Right hindlimb (tissue), 1 donor: ENCODE results near the gene SERPINB13.
"Not testable (repeated sequence)": the region's sequence is repeated elsewhere in the genome, so short reads cannot be mapped to it uniquely, and the experiment has no call there.

Experiments used
- DNase-seq: peaks from one replicate; pipeline ENCODE4 v3.0.0-alpha.2; 2018

SERPINB13 gene

GRCh38 chr18:63590966-63591695 is 4.0 kb downstream of the SERPINB13 start:
- no peak for DNase-seq

GRCh38 chr18:63591725-63592124 is 4.6 kb downstream of the SERPINB13 start:
- no peak for DNase-seq

DNA sequence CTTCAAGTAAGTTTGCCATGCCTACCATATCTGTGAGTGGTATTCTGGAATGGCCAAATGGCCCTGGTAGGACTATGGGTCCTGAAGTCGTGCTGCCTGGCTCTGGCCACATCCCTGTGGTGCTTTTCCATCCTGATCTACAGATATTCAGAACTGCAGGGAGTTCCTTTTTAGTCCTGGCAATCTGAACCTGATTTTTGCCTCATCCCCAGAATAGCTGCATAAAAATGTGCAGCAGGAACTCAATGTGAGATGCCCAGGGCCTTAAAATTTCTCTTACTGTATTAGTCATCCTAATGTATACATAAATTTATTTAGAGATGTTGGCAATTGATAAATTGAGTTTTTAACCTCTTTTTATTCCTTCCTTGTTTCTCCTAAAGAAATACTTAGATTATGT is 5.3 kb downstream of the SERPINB13 start:
- DNase-seq, result no peak

GRCh38 chr18:63596964-63597363 is 9.8 kb downstream of the SERPINB13 start:
- DNase-seq, result no peak

- no peak for DNase-seq
Measured at GRCh38 chr18:63603355-63603754, 16.2 kb downstream of the SERPINB13 start.

DNA sequence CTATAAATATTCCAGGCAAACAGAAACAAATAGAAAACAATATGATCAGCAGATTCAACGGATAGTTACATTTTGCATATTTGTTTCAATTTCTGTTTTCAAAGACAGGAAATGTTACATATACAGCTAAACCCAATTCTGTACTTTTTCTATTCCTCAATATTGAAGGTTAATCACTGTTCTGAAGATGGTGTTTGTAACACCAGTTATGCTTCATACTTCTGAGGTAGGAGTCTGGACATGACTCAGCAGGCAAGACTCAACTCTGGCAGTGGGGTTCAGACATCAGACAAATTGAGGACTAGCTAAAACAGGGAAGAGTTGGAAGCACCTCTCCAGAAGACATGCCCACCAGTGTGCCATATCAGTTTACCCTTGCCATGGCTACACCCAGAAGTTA is 16.6 kb downstream of the SERPINB13 start:
- DNase-seq, result no peak

DNA sequence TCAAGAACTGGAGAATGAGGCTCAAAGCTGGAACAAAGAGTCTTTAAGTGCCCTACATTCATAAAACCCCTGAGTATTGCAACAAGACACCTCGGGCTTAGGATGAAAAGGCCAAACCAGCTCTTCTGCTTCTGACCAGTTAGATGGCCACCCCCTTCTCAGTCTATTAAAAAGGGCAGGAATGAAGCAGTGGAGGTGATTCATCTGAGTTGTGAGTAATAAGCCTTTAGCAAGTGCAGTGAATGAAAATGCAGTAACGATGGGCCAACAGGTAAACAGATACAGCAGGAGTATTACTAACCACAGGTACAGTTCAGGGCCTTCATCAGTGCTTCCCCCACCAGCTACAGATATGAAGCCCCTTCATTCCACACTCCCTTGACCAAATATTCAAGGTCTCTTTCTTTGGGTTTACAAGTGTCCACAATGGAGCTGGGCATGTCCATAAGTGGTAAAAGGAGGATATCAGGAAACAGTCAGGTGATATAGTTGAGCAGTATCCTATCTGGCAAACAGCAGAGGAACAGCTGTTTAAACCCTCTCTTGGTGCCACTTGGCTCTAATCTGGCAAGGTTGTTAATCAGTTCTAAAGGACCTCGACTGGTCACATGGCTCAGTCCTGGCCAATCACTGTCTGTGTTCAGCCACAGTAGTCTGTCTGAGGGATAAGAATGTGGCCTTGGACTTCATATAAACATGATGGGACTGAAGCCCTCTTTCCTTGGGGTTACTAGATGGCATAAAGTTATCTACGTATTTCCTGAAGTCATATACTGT is 17.8 kb downstream of the SERPINB13 start:
- no peak for DNase-seq

DNA sequence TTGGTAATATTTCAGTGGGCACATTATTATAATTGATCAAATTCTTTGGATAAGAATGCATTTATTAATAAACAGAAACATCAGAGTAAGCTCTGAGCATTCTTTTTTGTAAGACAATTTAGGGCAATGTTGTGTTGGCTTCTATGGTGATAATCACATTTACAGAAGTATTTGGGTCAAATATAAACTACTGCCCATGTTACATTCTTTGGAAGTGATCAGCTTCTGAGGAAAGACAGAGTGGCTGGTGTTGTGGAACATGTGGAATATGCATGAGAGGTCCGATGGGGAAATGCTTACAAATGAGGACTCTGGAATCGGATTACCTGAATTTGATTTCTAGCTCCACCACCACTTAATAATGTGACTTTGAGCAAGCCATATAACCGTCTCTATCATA is 19.4 kb downstream of the SERPINB13 start:
- no peak for DNase-seq

- no peak for DNase-seq
Measured at GRCh38 chr18:63613420-63613819, 26.3 kb downstream of the SERPINB13 start.

GRCh38 chr18:63617049-63617914 is 30.1 kb downstream of the SERPINB13 start:
- no peak for DNase-seq

DNA sequence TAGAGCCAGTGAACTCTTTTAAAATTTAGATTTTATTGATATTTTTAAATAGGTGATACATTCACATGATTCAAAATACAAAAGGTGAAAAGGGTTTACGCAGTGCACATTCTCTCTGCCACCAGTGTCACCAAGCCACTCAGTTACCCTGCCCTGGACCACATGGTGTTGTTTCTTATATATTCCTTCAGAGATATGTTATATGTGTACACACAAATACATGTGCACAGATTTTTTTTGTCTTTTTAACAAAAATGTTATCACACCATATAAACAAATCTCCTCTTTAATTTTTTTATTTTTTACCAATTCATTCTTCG is 30.7 kb downstream of the SERPINB13 start:
- DNase-seq, result no peak

DNA sequence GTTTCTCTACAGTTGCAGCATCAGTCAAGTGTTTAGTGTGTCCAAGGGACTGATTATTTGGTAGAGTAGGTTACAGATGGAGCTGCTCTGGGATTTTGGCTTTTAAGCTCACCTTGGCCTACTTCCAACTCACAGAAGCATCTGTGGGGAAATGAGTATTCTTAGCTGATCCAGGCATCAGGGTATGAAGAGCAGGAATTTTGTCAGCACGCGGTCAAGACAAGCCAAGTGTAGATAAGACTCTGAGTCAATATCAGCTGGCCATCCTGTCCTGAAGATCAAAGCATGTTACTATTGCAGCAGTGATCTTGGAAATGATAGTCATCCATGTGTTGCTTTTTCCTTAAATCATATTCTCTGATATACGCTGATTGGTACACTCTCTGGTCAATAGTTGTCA is 32.5 kb downstream of the SERPINB13 start:
- DNase-seq, result no peak

- DNase-seq, result no peak
Measured at GRCh38 chr18:63624863-63625262, 37.7 kb downstream of the SERPINB13 start.

DNA sequence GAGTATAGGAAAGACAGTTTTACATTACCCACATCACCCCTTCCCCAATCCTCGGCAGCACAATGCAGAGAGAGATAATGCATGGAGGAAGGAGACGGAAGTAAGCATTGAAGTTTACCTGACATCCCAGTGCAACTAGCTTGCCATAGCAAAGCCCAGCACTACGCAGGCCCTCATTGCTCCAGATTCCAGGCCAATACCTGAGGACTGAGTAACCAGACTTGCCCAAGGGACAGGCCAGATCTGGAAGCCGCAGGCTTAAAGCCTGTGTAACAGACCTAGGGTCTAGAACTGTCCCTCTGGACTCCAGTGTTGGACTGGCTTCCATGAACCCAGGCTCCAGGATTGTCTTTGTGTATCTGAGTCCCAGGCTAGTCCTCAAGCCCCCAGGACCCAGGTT is 39.3 kb downstream of the SERPINB13 start:
- no peak for DNase-seq

- DNase-seq, result no peak
Measured at GRCh38 chr18:63627819-63628218, 40.7 kb downstream of the SERPINB13 start.

- no peak for DNase-seq
Measured at GRCh38 chr18:63637703-63638102, 50.6 kb downstream of the SERPINB13 start.

GRCh38 chr18:63641157-63641680 is 54.1 kb downstream of the SERPINB13 start:
- not testable (repeated sequence) for DNase-seq

DNA sequence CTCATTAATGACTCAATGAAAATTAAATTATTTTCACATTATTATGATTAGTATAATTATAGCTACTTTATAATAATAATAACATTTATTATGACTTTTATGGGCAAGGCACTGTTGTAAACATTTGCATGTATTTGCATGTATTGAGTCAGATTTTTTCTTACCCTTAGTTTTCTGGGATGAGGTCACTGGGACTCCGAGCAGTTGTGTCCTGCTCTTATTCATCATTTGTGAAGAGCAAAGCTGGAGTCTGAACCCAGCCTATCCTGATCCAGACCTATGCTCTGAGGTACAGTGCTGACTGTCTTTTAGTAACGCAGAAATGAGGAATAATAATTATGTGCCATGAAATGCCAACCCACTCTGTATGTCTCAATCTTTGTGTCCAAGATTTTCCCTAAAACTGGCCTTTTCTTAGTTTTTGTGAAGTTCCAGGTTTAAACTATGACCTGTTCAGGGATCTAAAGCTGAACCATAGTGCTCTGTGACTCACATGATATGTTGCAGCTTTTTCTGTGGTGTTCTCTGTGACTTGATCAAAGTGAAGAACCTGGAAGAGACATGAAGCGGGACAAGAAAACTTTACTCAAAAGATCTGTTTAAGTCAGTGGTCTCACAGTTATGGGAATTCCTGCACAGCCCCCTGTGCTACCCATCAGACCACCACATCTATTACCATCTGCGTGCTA is 55.7 kb downstream of the SERPINB13 start:
- not testable (repeated sequence) for DNase-seq

DNA sequence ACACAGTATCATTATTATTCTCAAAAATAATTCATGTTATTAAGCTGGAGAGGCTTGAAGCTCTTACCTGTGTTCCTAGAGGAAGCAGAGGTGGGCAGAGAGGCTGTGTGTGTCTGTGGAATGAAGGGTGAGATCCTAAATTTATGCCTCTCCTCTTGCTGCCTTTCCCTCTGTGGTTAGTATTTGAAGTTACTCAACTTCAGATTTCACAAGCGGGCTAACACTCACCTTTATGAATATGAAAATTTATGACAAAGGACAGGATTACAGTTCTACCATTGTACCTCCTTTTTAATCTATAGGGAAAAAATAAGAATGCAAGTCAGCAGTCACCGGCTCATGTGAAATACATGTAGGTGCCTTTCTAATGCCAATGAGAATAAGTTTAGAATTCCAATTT is 57.0 kb downstream of the SERPINB13 start, which contains the start of gene SERPINB4:
Gene SERPINB4, minus strand, starts transcription at position 115 of the 400 bp plus-strand sequence. CDS start 679 bp downstream, outside the sequence.
- not testable (repeated sequence) for DNase-seq

DNA sequence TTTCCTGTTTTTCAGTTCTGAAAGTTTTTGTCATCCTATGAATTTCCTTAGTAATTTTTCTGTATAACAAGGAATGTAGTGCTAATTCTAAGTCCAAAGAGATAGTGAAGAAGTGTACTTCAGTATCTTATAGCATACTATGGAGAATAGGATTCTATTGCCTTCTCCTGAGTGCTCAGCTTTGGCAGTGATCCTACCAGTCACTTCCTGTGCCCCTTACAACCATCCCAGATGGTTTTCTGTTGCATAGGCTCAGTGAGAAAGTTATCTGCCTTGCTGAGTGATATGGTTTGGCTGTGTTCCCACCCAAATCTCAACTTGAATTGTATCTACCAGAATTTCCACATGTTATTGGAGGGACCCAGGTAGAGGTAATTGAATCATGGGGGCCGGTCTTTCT is 57.6 kb downstream of the SERPINB13 start:
- not testable (repeated sequence) for DNase-seq

- no peak for DNase-seq
Measured at GRCh38 chr18:63646936-63647335, 59.8 kb downstream of the SERPINB13 start.

DNA sequence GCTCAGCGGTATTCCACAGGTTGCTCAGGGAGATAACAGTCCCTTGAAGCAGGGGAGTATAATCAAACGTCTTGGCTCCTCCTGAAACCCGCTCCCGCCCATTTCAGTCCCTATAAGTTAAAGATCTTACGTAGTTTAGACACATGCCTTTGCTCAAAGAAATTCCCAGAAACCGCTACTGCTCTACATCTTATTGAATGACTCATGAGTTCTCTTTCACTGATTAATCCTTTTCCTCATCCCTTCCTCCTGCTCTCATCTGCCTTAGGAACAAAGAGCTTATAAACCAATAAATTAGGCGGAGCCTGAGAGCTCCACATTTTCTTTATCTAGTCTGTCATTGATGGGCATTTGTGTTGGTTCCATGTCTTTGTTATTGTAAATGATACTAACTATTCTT is 61.1 kb downstream of the SERPINB13 start:
- no peak for DNase-seq
